ENCODE measurements around the gene LIPH. TPM values are rescaled to one million over a fixed set of nuclear protein-coding genes. Genes with fewer than 3 reads are reported as not detected.
"Not testable (repeated sequence)": the region's sequence is repeated elsewhere in the genome, so short reads cannot be mapped to it uniquely, and the experiment has no call there.

The LIPH gene
- total RNA-seq, 1 donor, result under 0.01 TPM

DNA sequence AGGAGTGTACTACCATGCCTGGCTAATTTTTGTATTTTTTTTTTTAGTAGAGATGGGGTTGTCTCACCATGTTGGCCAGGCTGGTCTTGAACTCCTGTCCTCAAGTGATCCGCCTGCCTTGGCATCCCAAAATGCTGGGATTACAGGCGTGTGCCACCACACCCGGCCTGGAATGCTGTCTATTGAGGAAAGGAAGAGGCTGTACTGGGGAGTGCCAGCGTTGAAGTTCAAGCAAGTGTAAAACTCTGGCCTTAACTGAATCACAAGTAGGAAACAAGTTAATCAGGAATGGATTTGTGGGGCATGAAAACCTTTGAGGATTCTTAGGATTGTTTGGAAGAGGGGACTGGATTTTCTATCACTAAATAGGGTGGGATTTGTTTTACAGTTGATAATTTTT, 32.3 kb upstream of the LIPH start:
- TF ChIP-seq, protein P1, sequence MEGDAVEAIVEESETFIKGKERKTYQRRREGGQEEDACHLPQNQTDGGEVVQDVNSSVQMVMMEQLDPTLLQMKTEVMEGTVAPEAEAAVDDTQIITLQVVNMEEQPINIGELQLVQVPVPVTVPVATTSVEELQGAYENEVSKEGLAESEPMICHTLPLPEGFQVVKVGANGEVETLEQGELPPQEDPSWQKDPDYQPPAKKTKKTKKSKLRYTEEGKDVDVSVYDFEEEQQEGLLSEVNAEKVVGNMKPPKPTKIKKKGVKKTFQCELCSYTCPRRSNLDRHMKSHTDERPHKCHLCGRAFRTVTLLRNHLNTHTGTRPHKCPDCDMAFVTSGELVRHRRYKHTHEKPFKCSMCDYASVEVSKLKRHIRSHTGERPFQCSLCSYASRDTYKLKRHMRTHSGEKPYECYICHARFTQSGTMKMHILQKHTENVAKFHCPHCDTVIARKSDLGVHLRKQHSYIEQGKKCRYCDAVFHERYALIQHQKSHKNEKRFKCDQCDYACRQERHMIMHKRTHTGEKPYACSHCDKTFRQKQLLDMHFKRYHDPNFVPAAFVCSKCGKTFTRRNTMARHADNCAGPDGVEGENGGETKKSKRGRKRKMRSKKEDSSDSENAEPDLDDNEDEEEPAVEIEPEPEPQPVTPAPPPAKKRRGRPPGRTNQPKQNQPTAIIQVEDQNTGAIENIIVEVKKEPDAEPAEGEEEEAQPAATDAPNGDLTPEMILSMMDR (IDR thresholded peaks at IDR 0.05; ENCODE audit: insufficient read depth, low read depth, low read length), result no peak
- no peak for DNase-seq (ENCODE audit: low read depth)
- no peak overlapping the region for H3K4me3 ChIP-seq (ENCODE audit: low read depth, low read length)

DNA sequence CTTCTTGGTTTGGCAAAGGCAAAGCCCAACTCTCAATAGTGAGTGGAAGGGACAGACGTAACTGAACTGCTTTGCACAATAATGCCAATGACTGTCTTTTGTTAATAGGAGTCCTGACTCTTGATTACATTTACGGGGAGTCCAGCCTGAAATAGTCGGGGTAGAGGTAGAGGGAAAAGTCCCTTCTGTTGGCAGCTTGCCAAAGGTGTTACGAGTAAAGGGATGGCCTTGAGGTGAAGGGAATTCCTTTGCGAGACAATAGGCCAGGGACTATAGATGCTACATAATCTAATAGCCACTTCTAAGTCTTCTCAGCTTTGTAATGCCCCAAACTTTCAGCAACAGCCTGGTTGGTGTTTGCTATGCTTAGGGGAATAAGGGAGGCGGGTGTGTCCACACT, 31.5 kb upstream of the LIPH start:
- TF ChIP-seq, protein P1 (IDR thresholded peaks at IDR 0.05; ENCODE audit: insufficient read depth, low read depth, low read length), result no peak
- no peak for DNase-seq (ENCODE audit: low read depth)
- no peak overlapping the region for H3K4me3 ChIP-seq (ENCODE audit: low read depth, low read length)

DNA sequence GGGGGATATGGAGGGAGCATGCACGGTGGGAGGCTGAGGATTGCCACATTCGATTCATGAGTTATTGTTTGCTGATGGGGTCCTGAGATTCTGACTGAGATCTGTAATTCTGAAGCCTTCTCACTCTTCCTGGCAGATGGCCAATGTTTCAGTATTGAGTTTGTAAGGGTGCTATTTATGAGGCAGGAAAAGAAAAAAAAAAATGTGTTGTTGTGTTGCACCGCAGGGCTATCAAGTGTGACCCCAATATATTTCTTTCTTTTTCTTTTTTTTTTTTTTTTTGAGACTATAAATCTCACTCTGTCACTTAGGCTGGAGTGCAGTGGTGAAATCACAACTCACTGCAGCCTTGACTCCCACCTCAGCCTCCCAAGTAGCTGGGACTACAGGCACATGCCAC, 30.5 kb upstream of the LIPH start:
- no peak for DNase-seq (ENCODE audit: low read depth)
- TF ChIP-seq, protein P1 (IDR thresholded peaks at IDR 0.05; ENCODE audit: insufficient read depth, low read depth, low read length), result no peak
- no peak overlapping the region for H3K4me3 ChIP-seq (ENCODE audit: low read depth, low read length)

DNA sequence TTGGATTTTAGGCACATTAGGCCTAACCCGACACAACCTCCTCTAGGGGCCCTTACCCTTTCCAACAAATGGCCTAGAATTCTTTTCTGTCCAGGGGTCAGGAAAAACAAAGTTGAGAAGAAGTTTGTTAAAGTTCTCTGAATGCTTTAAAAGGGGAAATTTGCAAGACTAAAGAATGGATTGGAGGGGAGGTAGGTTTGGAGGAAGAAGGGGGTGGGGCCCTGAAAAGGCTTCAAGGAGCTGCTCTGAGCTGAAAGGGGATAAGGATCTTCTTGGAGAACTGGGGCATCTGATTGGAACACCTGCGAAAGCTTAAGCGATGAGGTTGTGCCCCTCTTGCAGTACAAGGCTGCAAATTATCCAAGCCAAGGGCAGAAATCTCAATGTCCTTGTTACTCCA, 29.8 kb upstream of the LIPH start:
- H3K4me3 ChIP-seq (ENCODE audit: low read depth, low read length), result no peak overlapping the region
- no peak for DNase-seq (ENCODE audit: low read depth)
- TF ChIP-seq, protein P1 (IDR thresholded peaks at IDR 0.05; ENCODE audit: insufficient read depth, low read depth, low read length), result no peak

DNA sequence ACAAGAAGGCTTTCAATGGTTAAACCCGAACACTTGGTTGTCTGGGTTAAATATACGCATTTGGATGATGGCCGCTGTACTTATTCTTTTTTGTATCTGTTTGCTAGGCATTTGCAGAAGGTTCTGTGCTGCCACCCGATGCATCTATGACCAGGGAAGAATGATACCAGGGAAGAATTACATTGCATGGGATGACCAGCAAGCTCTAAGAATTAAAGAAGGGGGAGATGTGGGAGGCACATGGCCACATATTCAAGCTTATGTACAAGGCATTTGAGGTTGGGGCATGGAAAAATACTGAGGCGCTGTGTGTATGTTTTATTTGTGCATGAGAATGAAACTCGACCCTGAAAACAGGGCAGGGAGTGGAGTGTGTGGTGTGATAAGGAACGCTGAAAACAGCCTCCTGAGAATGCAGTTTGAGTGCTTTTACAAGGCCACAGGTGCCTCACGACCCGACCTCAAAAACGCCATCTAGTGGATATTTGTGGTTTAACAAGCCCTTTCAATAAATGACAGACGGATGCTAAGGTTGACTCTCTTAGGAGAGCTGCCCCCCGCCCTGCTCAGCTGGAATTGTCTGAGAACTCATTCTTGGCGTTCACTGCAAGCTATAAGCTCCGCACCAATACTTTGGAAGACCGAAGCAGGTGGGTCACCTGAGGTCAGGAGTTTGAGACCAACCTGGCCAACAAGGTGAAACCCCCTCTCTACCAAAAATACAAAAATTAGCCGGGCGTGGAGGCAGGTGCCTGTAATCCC, 22.9 kb upstream of the LIPH start:
- DNase-seq (ENCODE audit: low read depth), result peak; percentile 41
- not testable (repeated sequence) for H3K4me3 ChIP-seq (ENCODE audit: low read depth, low read length)
- TF ChIP-seq, protein P1 (IDR thresholded peaks at IDR 0.05; ENCODE audit: insufficient read depth, low read depth, low read length), result peak; percentile 57

DNA sequence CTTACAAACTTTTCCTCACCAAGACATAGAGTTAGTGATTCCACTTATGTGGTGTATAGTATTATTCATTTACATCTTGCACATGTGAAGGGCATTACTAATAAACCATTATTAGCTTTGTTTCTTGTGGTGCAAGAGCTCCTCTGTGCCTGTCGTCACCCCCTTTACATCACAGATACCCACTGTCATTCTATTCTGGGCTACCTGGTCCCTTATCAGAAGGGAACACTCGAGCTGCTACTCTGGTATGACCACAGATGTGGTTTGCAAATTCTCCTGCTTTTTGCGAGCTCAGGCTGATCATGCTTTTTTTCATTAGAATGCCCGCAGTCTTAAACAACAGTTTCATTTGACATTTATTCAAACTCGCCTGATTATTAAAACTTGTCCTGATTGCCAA, 19.8 kb upstream of the LIPH start:
- no peak for DNase-seq (ENCODE audit: low read depth)
- TF ChIP-seq, protein P1 (IDR thresholded peaks at IDR 0.05; ENCODE audit: insufficient read depth, low read depth, low read length), result no peak
- H3K4me3 ChIP-seq (ENCODE audit: low read depth, low read length), result no peak overlapping the region

DNA sequence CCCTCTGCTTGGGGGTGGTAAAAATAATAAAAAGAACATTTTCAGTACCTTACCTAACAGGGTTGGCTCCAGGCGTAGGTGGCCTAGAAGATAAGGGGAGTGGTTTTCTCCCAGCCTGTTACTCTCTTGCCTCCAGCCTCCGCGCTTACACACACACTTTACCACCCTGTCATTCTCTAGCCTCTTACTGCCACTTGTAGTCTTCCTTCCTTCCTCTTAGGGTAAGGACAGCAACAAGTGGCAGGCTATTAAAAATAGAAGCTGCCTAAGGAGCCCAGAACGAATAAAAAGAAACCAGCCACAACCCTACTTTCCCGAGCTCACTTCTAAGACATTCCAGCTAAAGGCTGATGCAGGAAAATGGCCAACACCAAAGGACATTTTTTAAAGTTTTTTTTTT, 9.6 kb upstream of the LIPH start:
- TF ChIP-seq, protein P1 (IDR thresholded peaks at IDR 0.05; ENCODE audit: insufficient read depth, low read depth, low read length), result no peak
- no peak for DNase-seq (ENCODE audit: low read depth)
- H3K4me3 ChIP-seq (ENCODE audit: low read depth, low read length), result no peak overlapping the region

All from fibroblast of villous mesenchyme (primary cell).